GM10248 (cell line): ENCODE measurements around the gene SLC4A11.

Experiments used
- CTCF ChIA-PET: fragments of 300-600 bp; sonication (Branson Sonifier 250); formaldehyde crosslinking; extraction: SDS; loops from one replicate; lab custom pipeline; 2021; ENCODE audit warnings: antibody characterized with exemption; lab: Yijun Ruan, JAX
- POLR2A ChIA-PET: fragments of 350-650 bp; sonication (Branson Sonifier 250); formaldehyde crosslinking; extraction: SDS; loops from one replicate; lab custom pipeline; 2020; ENCODE audit warnings: antibody characterized with exemption; lab: Yijun Ruan, JAX
- DNase-seq: peaks from one replicate; pipeline ENCODE4 v3.0.0; 2012; ENCODE audit errors: extremely low spot score
- CTCF ChIP-seq: IDR thresholded peaks from 2 replicates; pipeline ENCODE4 v1.5.1; 2012; ENCODE audit warnings: mild to moderate bottlenecking, low read depth; ENCODE audit errors: extremely low read depth, missing control alignments, control extremely low read depth

Gene SLC4A11

GRCh38 chr20:3237958-3238615 is 903 bp downstream of the SLC4A11 start:
- ChIA-PET CTCF (no interaction called here), POLR2A (no interaction called here)
- no peak for TF ChIP-seq CTCF
- DNase-seq = no peak

- no peak for TF ChIP-seq CTCF
- POLR2A ChIA-PET = no interaction called here
- DNase-seq = no peak
- CTCF ChIA-PET = interaction anchor here (0.8 to 0.9 kb wide), 3 partner anchors 18 to 36 kb away, joined by 3 read pairs; no protein-coding TSS in a partner anchor
Observed at GRCh38 chr20:3237011-3237957, 1.7 kb downstream of the SLC4A11 start.

- no peak for TF ChIP-seq CTCF
- ChIA-PET POLR2A (no interaction called here), CTCF (interaction anchor here (0.8 to 0.9 kb wide), 2 partner anchors 12 to 38 kb away, joined by 3 read pairs; no protein-coding TSS in a partner anchor)
- DNase-seq = no peak
Observed at GRCh38 chr20:3235666-3236324, 3.2 kb downstream of the SLC4A11 start.

- POLR2A ChIA-PET = no interaction called here
- DNase-seq = no peak
- TF ChIP-seq CTCF = no peak
- CTCF ChIA-PET = no interaction called here
Observed at GRCh38 chr20:3233991-3234498, 4.9 kb downstream of the SLC4A11 start.

GRCh38 chr20:3233131-3233990 is 5.6 kb downstream of the SLC4A11 start:
- ChIA-PET CTCF (interaction anchor here (1.8 kb wide), 1 partner anchor 14 kb away, joined by 4 read pairs; no protein-coding TSS in a partner anchor), POLR2A (no interaction called here)
- no peak for TF ChIP-seq CTCF
- no peak for DNase-seq
